Body of pancreas (tissue), 4 donors: Measurements from ENCODE around the gene COL18A1. TPM values are rescaled to one million over a fixed set of nuclear protein-coding genes. Genes with fewer than 3 reads are reported as not detected.

Source experiments
- ATAC-seq: fragments of 150-250 bp; one replicate; pipeline ENCODE4 v1.9.1; 2016
- DNase-seq, 4 donors: peaks; one replicate each; pipeline ENCODE4 v3.0.0-alpha.2; 2019
- H3K27ac ChIP-seq, 4 donors: fragments of 200-600 bp; sonication (generic); 1 replicate in 3 of 4; 2 replicates in 1 of 4; pipeline versions ENCODE4 v1.5.1 to v1.6.1; 2016 to 2019; ENCODE audit warnings: mild to moderate bottlenecking in 1 of 4, mixed read lengths in 1 of 4, moderate library complexity in 1 of 4
- H3K27me3 ChIP-seq, 2 donors: fragments of 200-600 bp; sonication (generic); one replicate each; pipeline ENCODE4 v1.6.0; 2016; ENCODE audit warnings: mild to moderate bottlenecking in 1 of 2
- H3K36me3 ChIP-seq, 2 donors: fragments of 200-600 bp; sonication (generic); replicated peaks in 1 of 2; 2 replicates each; pipeline ENCODE4 v1.5.1; 2016; ENCODE audit warnings: low read depth in 2 of 2; ENCODE audit not compliant: insufficient read depth in 1 of 2
- H3K4me1 ChIP-seq: fragments of 200-600 bp; sonication (generic); one replicate; pipeline ENCODE4 v1.6.0; 2016
- H3K4me3 ChIP-seq, 2 donors: fragments of 200-600 bp; sonication (generic); 1 replicate in 1 of 2; 2 replicates in 1 of 2; pipeline ENCODE4 v1.5.1; 2016 to 2019
- H3K9me3 ChIP-seq, 3 donors: fragments of 200-600 bp; sonication (generic); 1 replicate in 2 of 3; 2 replicates in 1 of 3; pipeline ENCODE4 v1.5.1; 2016
- CTCF ChIP-seq, 7 experiments: fragments of 450-650 bp in 4 of 7; fragments of 200-600 bp in 3 of 7; sonication (generic) in 3 of 7; IDR thresholded peaks; one replicate each; pipeline ENCODE4 v1.5.1; 2016 to 2019; ENCODE audit warnings: antibody characterized with exemption in 7 of 7
- POLR2A ChIP-seq, 3 donors: fragments of 450-650 bp; IDR thresholded peaks; one replicate each; pipeline ENCODE4 v1.6.1; 2016; ENCODE audit warnings: antibody characterized with exemption in 3 of 3, mild to moderate bottlenecking in 2 of 3
- WGBS, 2 donors: methylation state at CpG; one replicate each; pipeline ENCODE4 v1.1.5; 2017; 5-methylcytosine and 5-hydroxymethylcytosine counted together
- intact Hi-C: fragments of 100-400 bp; cut with DNase I; formaldehyde crosslinking; loops from one replicate; pipeline ENCODE4 v1.15.1; 2023
- total RNA-seq, 2 donors: library from RNA; depleted of rRNA; stranded (reverse); fragments of >200 nt; gene quantifications; one replicate each; pipeline ENCODE4 v1.1.0, GENCODE V29; 2016

COL18A1 gene
- total RNA-seq, 2 donors from 2014 or later: 108 to 284 TPM

- H3K27me3 ChIP-seq: no peaks in the 10 kb centered on the region
- 62 to 66% methylated on average over 6 of the region's 6 CpGs for whole genome bisulfite sequencing, 2 donors
- intact Hi-C loops: no loop called here
- no peaks in the 10 kb centered on the region for H3K9me3 ChIP-seq
- TF ChIP-seq CTCF (IDR thresholded peaks at IDR 0.05) (no peak), POLR2A (IDR thresholded peaks at IDR 0.05) (no peak)
- H3K4me1 ChIP-seq: peaks cover 26% of the 10 kb centered on the region
- H3K4me3 ChIP-seq: no peak overlapping the region
- no peak overlapping the region for H3K27ac ChIP-seq
- ATAC-seq: no peak
- DNase-seq: no peak
- H3K36me3 ChIP-seq: no peaks in the 10 kb centered on the region
Observed at GRCh38 chr21:45476582-45476981, 71.6 kb downstream of the COL18A1 start.

DNA sequence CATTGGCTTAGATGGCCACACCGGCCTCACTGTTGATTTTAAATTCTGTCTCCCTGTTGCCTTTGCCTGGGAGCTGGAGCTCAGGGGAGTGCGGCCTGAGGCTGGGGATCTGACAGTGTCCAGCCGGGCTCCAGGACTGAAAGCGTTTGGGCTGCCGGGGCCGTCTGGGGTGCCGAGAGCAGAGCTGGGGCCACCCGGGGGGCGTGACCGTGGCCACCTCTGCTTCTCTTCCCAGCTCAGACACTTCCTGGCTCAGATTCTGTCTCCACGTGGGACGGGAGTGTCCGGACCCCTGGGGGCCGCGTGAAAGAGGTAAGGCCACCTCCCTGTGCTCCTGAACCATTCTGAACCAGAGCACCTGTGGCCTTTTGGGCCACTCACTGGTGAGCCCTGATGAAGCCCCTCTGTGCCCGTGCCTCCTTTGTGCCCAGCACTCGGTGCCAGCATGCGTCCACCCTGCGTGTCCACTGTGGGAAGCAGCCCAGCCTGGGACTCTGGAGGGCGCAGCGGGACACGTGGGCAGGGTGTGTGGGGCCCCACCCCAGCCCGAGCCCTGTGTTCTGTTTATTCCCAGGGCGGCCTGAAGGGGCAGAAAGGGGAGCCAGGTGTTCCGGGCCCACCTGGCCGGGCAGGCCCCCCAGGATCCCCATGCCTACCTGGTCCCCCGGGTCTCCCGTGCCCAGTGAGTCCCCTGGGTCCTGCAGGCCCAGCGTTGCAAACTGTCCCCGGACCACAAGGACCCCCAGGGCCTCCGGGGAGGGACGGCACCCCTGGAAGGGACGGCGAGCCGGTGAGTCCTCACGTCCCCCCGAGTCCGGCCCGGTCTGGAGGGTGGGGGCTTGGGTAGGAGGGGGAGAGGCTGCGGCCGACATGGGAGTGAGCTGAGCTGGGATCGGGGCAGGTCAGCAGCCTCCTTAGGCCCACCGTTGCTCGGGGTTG lies 72.5 kb downstream of the COL18A1 start:
- Histone ChIP-seq H3K4me1 (peaks cover 18% of the 10 kb centered on the region), H3K9me3 (no peaks in the 10 kb centered on the region), H3K4me3 (no peak overlapping the region), H3K27me3 (no peaks in the 10 kb centered on the region), H3K27ac (peak overlapping the region in 1 of 4 donors; percentile 61), H3K36me3 (no peaks in the 10 kb centered on the region)
- DNase-seq (no peak), ATAC-seq (no peak)
- 60 to 61% methylated on average over 24 to 34 of the region's 44 CpGs for WGBS, 2 donors
- TF ChIP-seq CTCF (IDR thresholded peaks at IDR 0.05): no peak
- no peak for TF ChIP-seq POLR2A (IDR thresholded peaks at IDR 0.05)
- intact Hi-C loops: no loop called here

GRCh38 chr21:45478115-45478801 lies 73.3 kb downstream of the COL18A1 start:
- Histone ChIP-seq H3K4me3 (no peak overlapping the region), H3K9me3 (no peaks in the 10 kb centered on the region), H3K27me3 (no peaks in the 10 kb centered on the region), H3K27ac (peak overlapping the region in 1 of 4 donors; percentile 61), H3K4me1 (peaks cover 12% of the 10 kb centered on the region), H3K36me3 (no peaks in the 10 kb centered on the region)
- TF ChIP-seq CTCF (IDR thresholded peaks at IDR 0.05) (peak; percentile 63 to 83 (median 74)), POLR2A (IDR thresholded peaks at IDR 0.05) (no peak)
- peak; percentile 62 for ATAC-seq
- peak; percentile 58 to 69 (median 63) for DNase-seq
- WGBS, 2 donors: 22 to 44% methylated on average over 21 to 32 of the region's 32 CpGs
- intact Hi-C loops: no loop called here

DNA sequence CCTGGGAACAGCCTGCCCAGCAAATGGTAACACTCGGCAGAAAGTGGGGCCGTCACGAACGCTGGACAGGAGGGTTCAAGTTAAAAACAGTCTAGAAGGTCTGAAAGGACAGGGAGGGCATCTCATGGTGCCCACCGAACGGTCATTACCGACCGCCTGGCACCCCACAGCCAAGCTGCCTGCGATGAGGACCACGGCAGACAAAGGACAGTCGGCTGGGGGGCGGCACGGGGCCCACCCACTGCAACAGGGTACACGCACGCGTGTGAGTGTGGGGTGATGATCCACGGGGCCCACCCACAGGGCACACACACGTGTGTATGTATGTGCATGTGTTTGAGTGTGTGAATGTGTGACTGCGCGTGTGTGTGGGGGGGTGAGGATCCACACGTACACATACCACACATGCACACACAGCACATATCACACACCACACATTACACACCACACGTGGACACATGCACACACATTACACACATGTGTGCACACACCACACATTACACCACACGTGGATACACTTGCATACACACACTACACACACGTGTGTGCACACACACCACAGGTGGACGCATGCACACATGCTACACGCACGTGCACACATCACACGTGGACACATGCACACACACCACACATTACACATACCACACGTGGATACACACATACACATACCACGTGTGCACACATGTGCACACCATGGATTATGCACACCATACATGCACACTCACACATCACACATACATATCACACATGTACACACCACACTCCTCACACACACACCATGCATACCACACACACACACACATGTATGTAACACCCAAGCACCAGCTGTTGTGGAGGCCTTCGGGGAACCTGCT lies 74.1 kb downstream of the COL18A1 start:
- DNase-seq: no peak
- no peak for TF ChIP-seq CTCF (IDR thresholded peaks at IDR 0.05)
- TF ChIP-seq POLR2A (IDR thresholded peaks at IDR 0.05): no peak
- no peak for ATAC-seq
- Histone ChIP-seq H3K36me3 (no peaks in the 10 kb centered on the region), H3K27me3 (no peaks in the 10 kb centered on the region), H3K9me3 (no peaks in the 10 kb centered on the region), H3K4me1 (peaks cover 12% of the 10 kb centered on the region), H3K4me3 (no peak overlapping the region), H3K27ac (peak overlapping the region in 1 of 4 donors; percentile 61)
- WGBS, 2 donors: 77 to 81% methylated on average over 31 of the region's 31 CpGs
- intact Hi-C loops: no loop called here
